PC-9 (cell line): Measurements from ENCODE around the gene NCAN.

Experiments used
- CTCF ChIP-seq: fragments of 200-600 bp; sonication (generic); conservative IDR thresholded peaks from 2 replicates; pipeline ENCODE4 v1.6.1; 2017; ENCODE audit warnings: mixed run types, antibody characterized with exemption, mild to moderate bottlenecking, moderate library complexity
- EZH2 ChIP-seq: fragments of 200-600 bp; sonication (generic); IDR thresholded peaks from 2 replicates; pipeline ENCODE4 v1.8.0; 2017; ENCODE audit warnings: antibody characterized with exemption, low read depth

- TF ChIP-seq CTCF (no peak), EZH2 (no peak)
Measured at GRCh38 chr19:19274146-19274545, 62.4 kb downstream of the NCAN start.
